ENCODE results near the gene ACACB. TPM values are rescaled to one million over a fixed set of nuclear protein-coding genes. Genes with fewer than 3 reads are reported as not detected.

ACACB gene
- total RNA-seq, 1 donor from 2014 or later: 6.3 TPM

- no peak overlapping the region for H3K27ac Mint-ChIP-seq
- POLR2A ChIA-PET: interaction anchor here (0.7 kb wide), 1 partner anchor 305 kb away, joined by 5 read pairs; no protein-coding TSS in a partner anchor
- H3K27me3 Mint-ChIP-seq: no peaks in the 10 kb centered on the region
- H3K9me3 Mint-ChIP-seq: no peaks in the 10 kb centered on the region
- CTCF ChIA-PET: no interaction called here
- H3K4me1 Mint-ChIP-seq: no peaks in the 10 kb centered on the region
- TF ChIP-seq CTCF (IDR thresholded peaks at IDR 0.05): no peak
- no peak for DNase-seq
- H3K36me3 Mint-ChIP-seq (ENCODE audit: low read depth): peaks cover 14% of the 10 kb centered on the region
- no peak for ATAC-seq (ENCODE audit: low read depth)
- intact Hi-C loops (cut with micrococcal nuclease): no loop called here
- no peak overlapping the region for H3K4me3 Mint-ChIP-seq
Measured at GRCh38 chr12:109218996-109219395, 102.6 kb downstream of the ACACB start.

- intact Hi-C loops (cut with micrococcal nuclease): no loop called here
- ATAC-seq (ENCODE audit: low read depth) (no peak), DNase-seq (no peak)
- no peak overlapping the region for H3K4me3 Mint-ChIP-seq
- POLR2A ChIA-PET: no interaction called here
- TF ChIP-seq CTCF (IDR thresholded peaks at IDR 0.05): no peak
- H3K27me3 Mint-ChIP-seq: no peaks in the 10 kb centered on the region
- H3K9me3 Mint-ChIP-seq: no peaks in the 10 kb centered on the region
- no peak overlapping the region for H3K27ac Mint-ChIP-seq
- peaks cover 16% of the 10 kb centered on the region for H3K36me3 Mint-ChIP-seq (ENCODE audit: low read depth)
- H3K4me1 Mint-ChIP-seq: no peaks in the 10 kb centered on the region
- CTCF ChIA-PET: no interaction called here
Measured at GRCh38 chr12:109219938-109220337, 103.6 kb downstream of the ACACB start.

- Mint-ChIP-seq H3K9me3 (no peaks in the 10 kb centered on the region), H3K27ac (no peak overlapping the region), H3K4me3 (no peak overlapping the region), H3K27me3 (no peaks in the 10 kb centered on the region), H3K36me3 (ENCODE audit: low read depth) (peaks cover 18% of the 10 kb centered on the region), H3K4me1 (no peaks in the 10 kb centered on the region)
- no peak for ATAC-seq (ENCODE audit: low read depth)
- TF ChIP-seq CTCF (IDR thresholded peaks at IDR 0.05): no peak
- intact Hi-C loops (cut with micrococcal nuclease): no loop called here
- CTCF ChIA-PET: no interaction called here
- no peak for DNase-seq
- POLR2A ChIA-PET: no interaction called here
Measured at GRCh38 chr12:109221277-109221931, 105.0 kb downstream of the ACACB start.

GRCh38 chr12:109222062-109222461, 105.7 kb downstream of the ACACB start:
- no peak overlapping the region for H3K4me3 Mint-ChIP-seq
- no peaks in the 10 kb centered on the region for H3K27me3 Mint-ChIP-seq
- no peaks in the 10 kb centered on the region for H3K9me3 Mint-ChIP-seq
- TF ChIP-seq CTCF (IDR thresholded peaks at IDR 0.05): no peak
- H3K36me3 Mint-ChIP-seq (ENCODE audit: low read depth): peaks cover 15% of the 10 kb centered on the region
- no peaks in the 10 kb centered on the region for H3K4me1 Mint-ChIP-seq
- ATAC-seq (ENCODE audit: low read depth) (no peak), DNase-seq (no peak)
- ChIA-PET CTCF (no interaction called here), POLR2A (no interaction called here)
- no peak overlapping the region for H3K27ac Mint-ChIP-seq
- intact Hi-C loops (cut with micrococcal nuclease): no loop called here

- Mint-ChIP-seq H3K9me3 (no peaks in the 10 kb centered on the region), H3K4me3 (no peak overlapping the region), H3K27me3 (no peaks in the 10 kb centered on the region), H3K27ac (no peak overlapping the region), H3K36me3 (ENCODE audit: low read depth) (peaks cover 15% of the 10 kb centered on the region), H3K4me1 (no peaks in the 10 kb centered on the region)
- intact Hi-C loops (cut with micrococcal nuclease): no loop called here
- no peak for TF ChIP-seq CTCF (IDR thresholded peaks at IDR 0.05)
- ChIA-PET CTCF (no interaction called here), POLR2A (no interaction called here)
- DNase-seq: no peak
- no peak for ATAC-seq (ENCODE audit: low read depth)
Measured at GRCh38 chr12:109222496-109222895, 106.1 kb downstream of the ACACB start.
